GM19468 (cell line): ENCODE data around the gene FAM221B.

ENCODE experiments used
- ATAC-seq: cut with Tn5 transposase; IDR thresholded peaks from one replicate; pipeline ENCODE4 v1.9.1; 2021; ENCODE audit warnings: mild to moderate bottlenecking, moderate library complexity, moderate number of reproducible peaks; ENCODE audit not compliant: unreplicated experiment; ENCODE audit errors: extremely low read depth

FAM221B gene

GRCh38 chr9:35826071-35826701 is 2.3 kb downstream of the FAM221B start:
- no peak for ATAC-seq

- ATAC-seq = no peak
These were observed 5.6 kb downstream of the FAM221B start for GRCh38 chr9:35822926-35823325.

- no peak for ATAC-seq
These were observed 8.5 kb downstream of the FAM221B start for GRCh38 chr9:35820076-35820475.

- no peak for ATAC-seq
These were observed 10.2 kb downstream of the FAM221B start for GRCh38 chr9:35818341-35818740.

- no peak for ATAC-seq
These were observed 11.8 kb downstream of the FAM221B start for GRCh38 chr9:35816708-35817107.

DNA sequence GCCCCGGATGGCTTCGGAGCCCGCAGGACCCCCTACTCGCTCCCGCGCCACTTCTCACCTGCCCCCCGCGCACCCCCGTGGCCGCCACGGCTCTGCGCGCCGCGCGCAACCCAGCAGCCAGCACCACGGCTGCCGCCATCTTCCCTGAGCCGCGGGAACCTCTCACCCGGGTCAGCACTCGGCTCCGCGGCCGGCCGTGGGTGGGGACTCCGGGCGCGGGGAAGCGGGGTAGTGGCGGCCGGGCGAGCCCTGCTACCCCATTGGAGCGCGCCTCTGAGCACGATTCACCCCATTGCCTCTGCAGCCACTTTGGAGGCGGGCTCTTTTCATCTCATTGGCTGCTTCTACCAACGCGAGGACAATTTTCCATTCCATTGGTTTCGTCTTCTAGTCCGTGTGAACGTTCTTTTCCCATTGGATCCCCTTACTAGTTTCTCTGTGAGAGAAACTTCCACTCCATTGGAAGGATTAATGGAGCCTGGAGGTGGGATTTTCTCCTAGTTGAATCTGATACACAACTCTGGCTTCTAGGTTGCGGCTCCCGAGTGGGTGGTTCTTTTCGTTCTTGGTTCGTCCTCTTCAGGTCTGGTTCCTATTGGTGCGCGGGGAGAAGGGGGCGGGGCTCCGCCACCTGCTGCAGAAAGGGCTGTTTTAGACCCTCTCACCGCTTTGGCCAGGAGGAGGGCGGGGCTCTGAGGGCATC is 13.5 kb downstream of the FAM221B start, which contains the start of gene HINT2:
Gene HINT2, minus strand, starts transcription at position 202 of the 703 bp plus-strand sequence. Its CDS starts 63 bp downstream, at position 139.
- ATAC-seq = peak; percentile 50

DNA sequence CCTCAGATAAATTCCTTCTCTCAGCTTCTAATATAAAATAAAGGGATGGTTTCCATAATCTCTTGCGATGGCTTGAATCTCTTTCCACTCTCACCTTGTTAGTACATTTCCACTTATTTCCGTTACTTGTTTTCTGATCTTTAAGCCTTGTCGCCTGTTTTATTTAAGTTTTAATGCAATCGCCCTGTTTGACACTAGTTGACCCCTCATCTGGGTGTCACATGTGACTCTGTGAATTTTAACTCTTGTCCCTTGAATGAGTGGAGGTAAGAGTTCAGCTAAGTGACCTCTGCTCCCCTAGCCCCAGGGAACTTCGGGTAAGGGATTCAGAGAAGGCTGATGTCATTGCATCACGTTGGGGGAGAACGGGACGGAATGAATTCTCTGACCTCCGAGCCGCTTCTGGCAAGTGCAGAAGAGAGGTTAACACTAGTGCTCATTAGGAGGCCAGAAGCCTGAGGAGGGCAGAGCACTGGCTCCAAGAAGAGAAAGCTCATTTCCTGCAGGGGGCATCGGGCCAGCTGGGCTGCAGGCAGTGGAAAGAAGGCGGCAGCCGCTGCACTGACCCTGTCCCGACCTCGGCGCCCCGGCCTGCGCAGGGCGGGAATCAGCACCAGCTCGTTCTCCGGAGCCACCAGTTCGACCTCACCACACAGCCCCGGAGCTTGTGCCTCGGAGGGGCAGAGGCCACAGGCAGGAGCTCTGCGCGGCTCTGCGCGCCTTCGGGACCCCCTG is 14.3 kb downstream of the FAM221B start:
- no peak for ATAC-seq

- ATAC-seq = no peak
These were observed 15.0 kb downstream of the FAM221B start for GRCh38 chr9:35813434-35814105.

GRCh38 chr9:35812025-35812602 is 16.4 kb downstream of the FAM221B start, which contains the start of gene SPAG8:
Gene SPAG8, minus strand, starts transcription at chr9:35812262. Its CDS starts 115 bp downstream, at chr9:35812147.
- ATAC-seq = peak; percentile 62

DNA sequence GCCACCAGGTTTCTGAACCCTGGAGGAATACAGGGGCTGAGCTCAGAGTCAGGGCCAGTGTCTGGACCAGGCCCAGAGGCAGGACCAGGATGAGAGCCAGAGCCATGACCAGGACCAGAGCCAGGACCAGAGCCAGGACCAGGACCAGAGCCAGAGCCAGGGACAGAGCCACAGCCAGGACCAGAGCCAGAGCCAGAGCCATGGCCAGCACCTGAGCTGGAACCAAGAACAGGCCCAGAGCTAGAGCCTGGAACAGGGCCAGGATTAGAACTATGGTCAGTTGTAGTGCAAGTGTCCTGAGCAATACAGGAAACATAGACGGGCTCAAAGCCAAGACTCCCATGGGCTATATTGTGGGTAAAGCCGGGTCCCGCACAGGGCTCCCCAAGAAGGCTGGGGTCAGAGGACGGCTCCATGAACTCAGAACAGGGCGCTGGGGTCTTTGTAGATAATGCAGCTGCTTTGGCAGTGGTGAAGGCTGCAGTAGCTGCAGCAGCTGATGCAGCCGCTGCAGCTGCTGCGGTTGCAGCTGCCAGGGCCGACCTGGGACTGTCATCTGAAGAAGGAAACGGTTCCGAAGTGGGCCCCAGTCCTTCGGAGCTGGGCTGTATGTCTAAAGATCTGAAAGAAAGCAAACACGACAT is 17.0 kb downstream of the FAM221B start:
- no peak for ATAC-seq

DNA sequence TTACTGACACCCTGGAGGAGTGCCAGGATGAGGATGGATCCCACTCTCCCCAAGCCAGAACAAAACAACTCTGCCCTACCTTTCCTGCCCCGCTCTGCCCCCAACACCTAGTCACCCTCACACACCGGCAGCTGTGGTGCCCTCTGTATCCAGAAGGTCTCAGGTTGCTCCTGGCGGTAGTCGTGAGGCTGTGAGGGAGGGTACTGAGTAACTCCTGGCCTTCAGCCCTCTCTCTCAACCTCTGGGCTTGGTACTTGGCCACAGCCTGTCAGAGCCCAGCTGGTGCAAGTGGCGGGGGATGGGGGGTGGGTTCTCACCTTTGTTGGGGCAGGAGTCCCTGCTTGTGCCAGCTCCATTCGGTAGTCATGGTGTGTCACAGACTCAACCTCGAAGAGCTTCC is 18.4 kb downstream of the FAM221B start:
- no peak for ATAC-seq

GRCh38 chr9:35808433-35808832 is 20.1 kb downstream of the FAM221B start:
- ATAC-seq = no peak

- no peak for ATAC-seq
These were observed 22.4 kb downstream of the FAM221B start for GRCh38 chr9:35806101-35806500.

DNA sequence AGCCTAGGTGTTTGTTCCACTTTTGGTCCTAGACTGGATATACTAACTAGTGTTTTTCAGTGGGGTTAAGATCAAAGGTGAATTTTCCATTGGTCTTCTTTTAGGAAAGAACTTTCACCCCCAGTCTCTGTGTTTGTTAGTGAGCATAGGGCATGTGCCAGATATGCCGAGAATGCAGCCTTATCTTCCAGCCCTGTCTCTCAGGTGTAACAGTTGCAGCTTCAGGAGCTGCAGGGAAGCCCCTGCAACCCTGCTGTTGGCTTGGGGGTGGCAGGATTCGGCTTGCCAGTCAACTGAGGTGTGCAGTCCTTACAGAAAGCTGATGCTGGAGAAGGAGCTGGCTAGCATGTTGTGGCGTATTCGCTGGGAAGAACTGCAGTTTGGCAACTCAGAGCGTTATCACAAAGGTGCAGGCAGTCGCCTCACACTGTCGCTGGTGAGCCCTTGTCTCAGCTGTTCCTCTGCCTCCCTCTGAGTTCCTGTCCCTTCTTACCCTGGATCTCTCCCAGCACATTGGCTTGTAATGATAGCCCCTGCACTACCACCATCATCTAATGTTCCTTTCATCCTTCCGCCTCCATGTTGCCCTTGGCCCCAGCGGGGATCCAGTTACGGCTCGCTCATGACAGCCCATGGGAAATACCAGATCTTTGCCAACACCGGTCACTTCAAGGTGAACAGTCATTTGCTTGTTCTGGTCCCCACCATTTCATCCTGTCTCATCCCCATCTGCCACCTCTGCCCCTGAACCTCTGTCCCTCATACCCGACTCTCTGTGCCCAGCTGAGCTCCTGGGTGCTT is 27.0 kb downstream of the FAM221B start:
- ATAC-seq = no peak

DNA sequence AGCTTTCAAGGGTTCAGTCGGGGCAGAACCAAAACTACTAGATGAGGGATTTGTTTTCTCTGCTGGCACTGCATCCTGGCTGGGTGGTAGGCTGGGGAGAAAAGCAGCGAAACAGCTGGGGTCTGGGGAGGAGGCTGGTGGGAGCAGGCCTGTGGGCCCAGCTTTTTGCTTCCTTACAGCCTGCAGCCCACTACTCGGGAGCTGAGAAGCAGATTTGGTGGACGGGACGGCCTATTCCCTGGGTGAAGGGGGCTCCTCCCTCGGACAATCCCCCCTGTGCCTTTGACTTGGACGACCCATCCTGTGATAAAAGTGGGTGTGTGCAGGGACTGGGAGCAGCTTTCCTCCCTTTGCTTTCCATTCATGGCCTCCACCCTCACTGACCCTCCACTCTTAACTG is 28.0 kb downstream of the FAM221B start:
- ATAC-seq = no peak

GRCh38 chr9:35798658-35799374 is 29.7 kb downstream of the FAM221B start:
- ATAC-seq = no peak

GRCh38 chr9:35797311-35798109 is 31.0 kb downstream of the FAM221B start:
- no peak for ATAC-seq
